HFFc6 (cell line): ENCODE data around the gene ATP8A2. TPM values are rescaled to one million over a fixed set of nuclear protein-coding genes. Genes with fewer than 3 reads are reported as not detected.

Source experiments
- DNase-seq: peaks from one replicate; pipeline ENCODE4 v3.0.0-alpha.2; 2018
- H3K27ac Mint-ChIP-seq: 2 replicates; pipeline ENCODE4 v1.8.0; 2020; ENCODE audit warnings: mild to moderate bottlenecking, mixed read lengths
- H3K27me3 Mint-ChIP-seq: 2 replicates; pipeline ENCODE4 v1.8.0; 2021; ENCODE audit warnings: mild to moderate bottlenecking, moderate library complexity, mixed read lengths; ENCODE audit not compliant: insufficient read depth
- H3K36me3 Mint-ChIP-seq: 2 replicates; pipeline ENCODE4 v1.8.0; 2021; ENCODE audit warnings: low read depth, mixed read lengths
- H3K4me1 Mint-ChIP-seq: 2 replicates; pipeline ENCODE4 v1.8.0; 2020; ENCODE audit warnings: low read depth, mixed read lengths
- H3K4me3 Mint-ChIP-seq: 2 replicates; pipeline ENCODE4 v1.8.0; 2020; ENCODE audit warnings: mild to moderate bottlenecking, moderate library complexity, mixed read lengths
- H3K9me3 Mint-ChIP-seq: 2 replicates; pipeline ENCODE4 v1.8.0; 2020; ENCODE audit warnings: mild to moderate bottlenecking, mixed read lengths
- CTCF ChIP-seq: fragments of 200-600 bp; sonication (generic); IDR thresholded peaks from 2 replicates; pipeline ENCODE4 v1.5.0; 2021; ENCODE audit warnings: antibody characterized with exemption, mild to moderate bottlenecking
- long read RNA-seq: library from polyadenylated mRNA; unstranded; transcript quantifications from one replicate; pipeline ENCODE4 v2.0.0, GENCODE V29; 2019
- total RNA-seq, 6 experiments: library from RNA; stranded (reverse); fragmentation: NEBNext Ultra II Directional; extraction: Animal tissue kit (Norgen Biotek cat#: 25700); gene quantifications; 2 replicates in 1 of 6; 3 replicates in 5 of 6; pipeline ENCODE4 v1.2.3, GENCODE V29; 2021

ATP8A2 gene
- under 1 TPM in 1 of 6 experiments, not detected in 5; 0.02 TPM for total RNA-seq
- long read RNA-seq, result 0 reads

DNA sequence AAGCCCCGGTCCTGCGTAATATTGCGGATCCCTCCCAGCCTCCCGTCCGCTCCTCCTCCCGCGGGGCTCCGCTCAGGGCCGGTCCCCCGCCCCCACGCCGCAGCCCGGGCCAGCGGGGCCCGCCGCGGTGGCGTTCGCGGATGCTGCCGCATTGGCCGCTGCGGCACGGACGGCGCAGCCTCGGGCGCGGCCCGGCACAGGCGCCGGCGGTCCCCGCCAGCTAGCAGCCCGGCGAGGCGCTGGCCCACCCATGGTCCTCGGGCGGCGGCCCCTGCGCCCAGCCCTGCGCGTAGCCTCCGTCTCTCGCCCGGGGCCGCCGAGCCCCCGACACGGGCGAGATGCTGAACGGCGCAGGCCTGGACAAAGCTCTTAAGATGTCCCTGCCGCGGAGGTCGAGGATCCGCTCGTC lies at the start of gene ATP8A2:
ATP8A2 (plus strand) TSS at position 100 of the 409 bp plus-strand sequence; CDS start at position 339, 239 bp downstream.
- Mint-ChIP-seq H3K27ac (no peak within 1 kb of the TSS), H3K36me3 (no peaks in the 10 kb centered on the region), H3K4me1 (0 out of 2 replicates have a peak, but pooled peaks cover 5% of the 10 kb centered on the region), H3K9me3 (no peaks in the 10 kb centered on the region), H3K27me3 (peaks cover 39% of the 10 kb centered on the region), H3K4me3 (no peak within 1 kb of the TSS)
- DNase-seq, result no peak
- TF ChIP-seq CTCF, result no peak

GRCh38 chr13:25324100-25324499 lies 47.7 kb upstream of the ATP8A2 start:
- Mint-ChIP-seq H3K27ac (peak overlapping the region; percentile 3; the same call in 1 of the 2 replicates), H3K4me3 (no peak overlapping the region), H3K4me1 (peaks cover 3% of the 10 kb centered on the region), H3K9me3 (no peaks in the 10 kb centered on the region), H3K36me3 (peaks cover 23% of the 10 kb centered on the region), H3K27me3 (no peaks in the 10 kb centered on the region)
- no peak for TF ChIP-seq CTCF
- no peak for DNase-seq

DNA sequence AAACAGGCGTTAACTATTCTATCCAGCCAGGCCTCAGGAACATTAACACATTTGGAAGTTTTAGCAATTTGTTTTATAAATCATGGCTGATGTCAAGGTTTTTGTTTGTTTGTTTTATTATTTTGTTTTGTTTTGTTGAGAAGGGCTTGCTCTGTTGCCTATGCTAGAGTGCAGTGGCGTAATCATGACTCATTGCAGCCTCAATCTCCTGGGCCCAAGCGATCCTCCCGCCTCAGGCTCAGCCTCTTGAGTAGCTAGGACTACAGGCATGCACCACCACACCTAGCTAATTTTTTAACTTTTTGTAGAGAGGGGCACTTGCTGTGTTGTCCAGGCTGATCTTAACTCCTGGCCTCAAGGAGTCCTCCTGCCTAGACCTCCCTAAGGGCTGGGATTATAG lies 42.1 kb upstream of the ATP8A2 start:
- no peak overlapping the region for H3K4me3 Mint-ChIP-seq
- no peaks in the 10 kb centered on the region for H3K9me3 Mint-ChIP-seq
- H3K36me3 Mint-ChIP-seq, result peaks cover 48% of the 10 kb centered on the region
- TF ChIP-seq CTCF, result no peak
- peak overlapping the region; percentile 43; the same call in 1 of the 2 replicates for H3K27ac Mint-ChIP-seq
- DNase-seq, result peak; percentile 17
- no peaks in the 10 kb centered on the region for H3K27me3 Mint-ChIP-seq
- H3K4me1 Mint-ChIP-seq, result peaks cover 17% of the 10 kb centered on the region

DNA sequence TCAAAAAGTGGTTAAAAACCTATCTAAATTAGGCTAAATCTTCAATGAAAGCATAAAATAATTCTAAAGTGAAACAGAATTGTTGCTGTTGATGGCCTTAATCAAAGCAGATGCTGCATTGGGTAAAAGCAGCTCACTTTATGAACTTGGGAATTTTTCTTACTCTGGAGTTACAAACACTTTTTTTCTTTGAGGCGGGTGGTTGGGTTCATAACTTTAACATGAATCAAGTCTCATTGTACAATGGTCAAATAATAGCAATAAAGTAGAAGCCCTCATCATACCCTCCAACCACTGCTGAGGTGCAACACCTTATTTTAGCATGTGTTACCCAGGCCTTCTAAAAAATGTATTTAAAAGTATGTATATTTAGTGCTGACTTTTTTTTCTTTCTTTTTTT lies 41.2 kb upstream of the ATP8A2 start:
- Mint-ChIP-seq H3K27ac (no peak overlapping the region), H3K36me3 (peaks cover 44% of the 10 kb centered on the region), H3K9me3 (no peaks in the 10 kb centered on the region), H3K27me3 (no peaks in the 10 kb centered on the region), H3K4me3 (no peak overlapping the region), H3K4me1 (peaks cover 19% of the 10 kb centered on the region)
- no peak for DNase-seq
- TF ChIP-seq CTCF, result no peak

GRCh38 chr13:25335856-25336255 lies 35.9 kb upstream of the ATP8A2 start:
- no peak for DNase-seq
- peaks cover 16% of the 10 kb centered on the region for H3K4me1 Mint-ChIP-seq
- no peak for TF ChIP-seq CTCF
- H3K9me3 Mint-ChIP-seq, result no peaks in the 10 kb centered on the region
- no peak overlapping the region for H3K27ac Mint-ChIP-seq
- no peak overlapping the region for H3K4me3 Mint-ChIP-seq
- H3K36me3 Mint-ChIP-seq, result peaks cover 24% of the 10 kb centered on the region
- H3K27me3 Mint-ChIP-seq, result no peaks in the 10 kb centered on the region
